Testis (tissue), 2 donors: ENCODE results near the gene SPATA46.

Experiments used
- CTCF ChIP-seq, 3 experiments: fragments of 450-650 bp in 2 of 3; fragments of 200-600 bp in 1 of 3; sonication (generic) in 1 of 3; IDR thresholded peaks; one replicate each; pipeline ENCODE4 v1.5.1; 2016 to 2019; ENCODE audit warnings: antibody characterized with exemption in 3 of 3, mild to moderate bottlenecking in 2 of 3, moderate library complexity in 1 of 3
- POLR2A ChIP-seq: fragments of 450-650 bp; IDR thresholded peaks from one replicate; pipeline ENCODE4 v1.6.1; 2017; ENCODE audit warnings: antibody characterized with exemption, mild to moderate bottlenecking, moderate library complexity

- TF ChIP-seq POLR2A, result no peak
- no peak for TF ChIP-seq CTCF (IDR thresholded peaks at IDR 0.05)
Measured at GRCh38 chr1:162328512-162328911, 48.1 kb downstream of the SPATA46 start.
